Endothelial cell (in vitro differentiated cells): Measurements from ENCODE around the gene ARL13A. TPM values are rescaled to one million over a fixed set of nuclear protein-coding genes. Genes with fewer than 3 reads are reported as not detected.

Source experiments
- DNase-seq: peaks from one replicate; pipeline ENCODE4 v3.0.0; 2021; ENCODE audit warnings: low spot score
- H3K27ac Mint-ChIP-seq: one replicate; pipeline ENCODE4 v1.8.0; 2021; ENCODE audit warnings: mixed read lengths, inconsistent platforms; ENCODE audit not compliant: unreplicated experiment
- H3K27me3 Mint-ChIP-seq: one replicate; pipeline ENCODE4 v1.8.0; 2021; ENCODE audit warnings: mild to moderate bottlenecking, moderate library complexity, mixed read lengths, inconsistent platforms; ENCODE audit not compliant: unreplicated experiment
- H3K36me3 Mint-ChIP-seq: one replicate; pipeline ENCODE4 v1.8.0; 2021; ENCODE audit warnings: mild to moderate bottlenecking, low read depth, mixed read lengths, inconsistent platforms; ENCODE audit not compliant: unreplicated experiment
- H3K4me1 Mint-ChIP-seq: one replicate; pipeline ENCODE4 v1.8.0; 2021; ENCODE audit warnings: mild to moderate bottlenecking, mixed read lengths, inconsistent platforms; ENCODE audit not compliant: unreplicated experiment
- H3K4me3 Mint-ChIP-seq: one replicate; pipeline ENCODE4 v1.8.0; 2021; ENCODE audit warnings: mild to moderate bottlenecking, mixed read lengths, inconsistent platforms; ENCODE audit not compliant: unreplicated experiment
- H3K9me3 Mint-ChIP-seq: one replicate; pipeline ENCODE4 v1.8.0; 2021; ENCODE audit warnings: mixed read lengths, inconsistent platforms; ENCODE audit not compliant: unreplicated experiment
- total RNA-seq: library from RNA; stranded (reverse); fragmentation: NEBNext Ultra II Directional; extraction: Animal tissue kit (Norgen Biotek cat#: 25700); gene quantifications from one replicate; pipeline ENCODE4 v1.2.1, GENCODE V29; 2021; ENCODE audit not compliant: unreplicated experiment
- TF ChIP-seq, protein P1 (sequence below): fragments of 200-600 bp; sonication (generic); IDR thresholded peaks from one replicate; pipeline ENCODE4 v1.5.0; 2021; ENCODE audit warnings: antibody characterized with exemption; ENCODE audit not compliant: unreplicated experiment

The ARL13A gene
- total RNA-seq, 1 donor from 2014 or later = not detected

- TF ChIP-seq, protein P1, sequence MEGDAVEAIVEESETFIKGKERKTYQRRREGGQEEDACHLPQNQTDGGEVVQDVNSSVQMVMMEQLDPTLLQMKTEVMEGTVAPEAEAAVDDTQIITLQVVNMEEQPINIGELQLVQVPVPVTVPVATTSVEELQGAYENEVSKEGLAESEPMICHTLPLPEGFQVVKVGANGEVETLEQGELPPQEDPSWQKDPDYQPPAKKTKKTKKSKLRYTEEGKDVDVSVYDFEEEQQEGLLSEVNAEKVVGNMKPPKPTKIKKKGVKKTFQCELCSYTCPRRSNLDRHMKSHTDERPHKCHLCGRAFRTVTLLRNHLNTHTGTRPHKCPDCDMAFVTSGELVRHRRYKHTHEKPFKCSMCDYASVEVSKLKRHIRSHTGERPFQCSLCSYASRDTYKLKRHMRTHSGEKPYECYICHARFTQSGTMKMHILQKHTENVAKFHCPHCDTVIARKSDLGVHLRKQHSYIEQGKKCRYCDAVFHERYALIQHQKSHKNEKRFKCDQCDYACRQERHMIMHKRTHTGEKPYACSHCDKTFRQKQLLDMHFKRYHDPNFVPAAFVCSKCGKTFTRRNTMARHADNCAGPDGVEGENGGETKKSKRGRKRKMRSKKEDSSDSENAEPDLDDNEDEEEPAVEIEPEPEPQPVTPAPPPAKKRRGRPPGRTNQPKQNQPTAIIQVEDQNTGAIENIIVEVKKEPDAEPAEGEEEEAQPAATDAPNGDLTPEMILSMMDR = no peak
- no peak for DNase-seq
- H3K27ac Mint-ChIP-seq = no peak overlapping the region
- H3K27me3 Mint-ChIP-seq = no peaks in the 10 kb centered on the region
- H3K4me3 Mint-ChIP-seq = no peak overlapping the region
- H3K36me3 Mint-ChIP-seq = no peaks in the 10 kb centered on the region
- H3K4me1 Mint-ChIP-seq = peaks cover 2% of the 10 kb centered on the region
- H3K9me3 Mint-ChIP-seq = no peaks in the 10 kb centered on the region
Measured at GRCh38 chrX:100984818-100985217, 15.3 kb downstream of the ARL13A start.

GRCh38 chrX:100990139-100990538, 20.6 kb downstream of the ARL13A start:
- no peak overlapping the region for H3K27ac Mint-ChIP-seq
- H3K27me3 Mint-ChIP-seq = no peaks in the 10 kb centered on the region
- no peak overlapping the region for H3K4me3 Mint-ChIP-seq
- no peaks in the 10 kb centered on the region for H3K36me3 Mint-ChIP-seq
- peaks cover 3% of the 10 kb centered on the region for H3K4me1 Mint-ChIP-seq
- no peaks in the 10 kb centered on the region for H3K9me3 Mint-ChIP-seq
- TF ChIP-seq, protein P1 = no peak
- no peak for DNase-seq

GRCh38 chrX:100994352-100995281, 25.1 kb downstream of the ARL13A start:
- H3K27ac Mint-ChIP-seq = no peak overlapping the region
- no peak for DNase-seq
- no peaks in the 10 kb centered on the region for H3K27me3 Mint-ChIP-seq
- H3K4me1 Mint-ChIP-seq = peaks cover 3% of the 10 kb centered on the region
- no peak overlapping the region for H3K4me3 Mint-ChIP-seq
- TF ChIP-seq, protein P1 = no peak
- no peaks in the 10 kb centered on the region for H3K9me3 Mint-ChIP-seq
- no peaks in the 10 kb centered on the region for H3K36me3 Mint-ChIP-seq

- no peak for DNase-seq
- Mint-ChIP-seq H3K4me1 (no peaks in the 10 kb centered on the region), H3K27ac (no peak overlapping the region), H3K27me3 (no peaks in the 10 kb centered on the region), H3K4me3 (no peak overlapping the region), H3K36me3 (no peaks in the 10 kb centered on the region), H3K9me3 (no peaks in the 10 kb centered on the region)
- TF ChIP-seq, protein P1 = no peak
Measured at GRCh38 chrX:100995469-100995868, 26.0 kb downstream of the ARL13A start.

DNA sequence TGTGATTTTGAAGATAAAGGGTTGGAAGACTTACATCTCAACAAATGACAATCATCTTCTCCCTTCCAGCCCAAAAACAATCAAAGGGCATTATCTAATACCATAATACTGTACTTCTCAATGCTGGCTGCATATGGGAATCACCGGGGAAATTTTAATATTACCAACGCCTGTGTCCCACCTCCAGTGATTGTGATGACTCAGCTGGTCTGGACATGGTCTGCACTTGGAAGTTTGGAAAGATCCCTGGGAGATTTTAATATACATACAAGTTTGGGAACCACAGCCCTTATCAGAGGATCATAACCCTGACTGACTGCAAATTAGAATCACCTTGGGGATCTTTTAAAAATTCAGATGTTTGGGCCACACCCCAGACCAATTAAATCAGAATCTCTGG, 29.9 kb downstream of the ARL13A start:
- no peaks in the 10 kb centered on the region for H3K27me3 Mint-ChIP-seq
- H3K36me3 Mint-ChIP-seq = no peaks in the 10 kb centered on the region
- H3K9me3 Mint-ChIP-seq = no peaks in the 10 kb centered on the region
- no peak for DNase-seq
- no peak overlapping the region for H3K27ac Mint-ChIP-seq
- H3K4me1 Mint-ChIP-seq = no peaks in the 10 kb centered on the region
- H3K4me3 Mint-ChIP-seq = no peak overlapping the region
- TF ChIP-seq, protein P1 = no peak
